Measurements from ENCODE around the gene ZNF786.

Gene ZNF786

GRCh38 chr7:149060156-149060555, 30.4 kb downstream of the ZNF786 start:
- Histone ChIP-seq H3K27me3 (replicated peaks in 2 of 5; ENCODE audit: control insufficient read depth in 4 of 5, insufficient read depth in 5 of 5, low read length in 4 of 5) (no peaks in the 10 kb centered on the region), H3K9me3 (ENCODE audit: control extremely low read depth in 1 of 5, control insufficient read depth in 4 of 5, insufficient read depth in 2 of 5, low read depth in 1 of 5, low read length in 4 of 5) (no peaks in the 10 kb centered on the region), H3K27ac (ENCODE audit: insufficient read depth in 1 of 2, low read depth in 1 of 2, low read length in 2 of 2, poor library complexity in 1 of 2, severe bottlenecking in 2 of 2) (no peak overlapping the region), H3K4me1 (ENCODE audit: control extremely low read depth in 1 of 4, control insufficient read depth in 4 of 4, insufficient read depth in 4 of 4, low read length in 3 of 4) (peaks cover 0 to 13% (median 2%) of the 10 kb centered on the region in 4 experiments), H3K4me3 (ENCODE audit: control insufficient read depth in 1 of 7, extremely low read depth in 1 of 7, insufficient read depth in 4 of 7, low read depth in 2 of 7, low read length in 6 of 7) (no peak overlapping the region), H3K36me3 (ENCODE audit: control insufficient read depth in 4 of 4, insufficient read depth in 4 of 4, low read length in 3 of 4) (no peaks in the 10 kb centered on the region)
- DNase-seq: no peak
- ChIA-PET POLR2A (no interaction called here), CTCF (interaction anchor here (1.0 to 1.2 kb wide), 2 partner anchors 31 to 55 kb away, joined by 3 to 4 read pairs; no protein-coding TSS in a partner anchor)
- 75% methylated on average over 1 of the region's 1 CpG for WGBS (ENCODE audit: insufficient coverage)

GRCh38 chr7:149053885-149054284, 36.6 kb downstream of the ZNF786 start:
- no peaks in the 10 kb centered on the region for H3K27me3 ChIP-seq (replicated peaks in 2 of 5; ENCODE audit: control insufficient read depth in 4 of 5, insufficient read depth in 5 of 5, low read length in 4 of 5)
- no peaks in the 10 kb centered on the region for H3K36me3 ChIP-seq (ENCODE audit: control insufficient read depth in 4 of 4, insufficient read depth in 4 of 4, low read length in 3 of 4)
- no peak overlapping the region for H3K4me3 ChIP-seq (ENCODE audit: control insufficient read depth in 1 of 7, extremely low read depth in 1 of 7, insufficient read depth in 4 of 7, low read depth in 2 of 7, low read length in 6 of 7)
- no peak for DNase-seq
- no peaks in the 10 kb centered on the region for H3K4me1 ChIP-seq (ENCODE audit: control extremely low read depth in 1 of 4, control insufficient read depth in 4 of 4, insufficient read depth in 4 of 4, low read length in 3 of 4)
- ChIA-PET CTCF (no interaction called here), POLR2A (no interaction called here)
- H3K9me3 ChIP-seq (ENCODE audit: control extremely low read depth in 1 of 5, control insufficient read depth in 4 of 5, insufficient read depth in 2 of 5, low read depth in 1 of 5, low read length in 4 of 5): peaks cover 0 to 1% (median 0%) of the 10 kb centered on the region in 5 experiments
- 96% methylated on average over 4 of the region's 8 CpGs for WGBS (ENCODE audit: insufficient coverage)
- no peak overlapping the region for H3K27ac ChIP-seq (ENCODE audit: insufficient read depth in 1 of 2, low read depth in 1 of 2, low read length in 2 of 2, poor library complexity in 1 of 2, severe bottlenecking in 2 of 2)

GRCh38 chr7:149053384-149053783, 37.1 kb downstream of the ZNF786 start:
- H3K36me3 ChIP-seq (ENCODE audit: control insufficient read depth in 4 of 4, insufficient read depth in 4 of 4, low read length in 3 of 4): no peaks in the 10 kb centered on the region
- 92% methylated on average over 1 of the region's 1 CpG for WGBS (ENCODE audit: insufficient coverage)
- ChIA-PET POLR2A (no interaction called here), CTCF (no interaction called here)
- H3K9me3 ChIP-seq (ENCODE audit: control extremely low read depth in 1 of 5, control insufficient read depth in 4 of 5, insufficient read depth in 2 of 5, low read depth in 1 of 5, low read length in 4 of 5): peaks cover 0 to 2% (median 0%) of the 10 kb centered on the region in 5 experiments
- H3K27me3 ChIP-seq (replicated peaks in 2 of 5; ENCODE audit: control insufficient read depth in 4 of 5, insufficient read depth in 5 of 5, low read length in 4 of 5): no peaks in the 10 kb centered on the region
- no peak for DNase-seq
- H3K27ac ChIP-seq (ENCODE audit: insufficient read depth in 1 of 2, low read depth in 1 of 2, low read length in 2 of 2, poor library complexity in 1 of 2, severe bottlenecking in 2 of 2): no peak overlapping the region
- no peaks in the 10 kb centered on the region for H3K4me1 ChIP-seq (ENCODE audit: control extremely low read depth in 1 of 4, control insufficient read depth in 4 of 4, insufficient read depth in 4 of 4, low read length in 3 of 4)
- no peak overlapping the region for H3K4me3 ChIP-seq (ENCODE audit: control insufficient read depth in 1 of 7, extremely low read depth in 1 of 7, insufficient read depth in 4 of 7, low read depth in 2 of 7, low read length in 6 of 7)

- POLR2A ChIA-PET: interaction anchor here (0.7 kb wide), 1 partner anchor 14 kb away, joined by 3 read pairs; no protein-coding TSS in a partner anchor
- WGBS (ENCODE audit: insufficient coverage): 100% methylated on average over 1 of the region's 3 CpGs
Observed at GRCh38 chr7:149050941-149051340, 39.6 kb downstream of the ZNF786 start.

GRCh38 chr7:149048805-149049204, 41.7 kb downstream of the ZNF786 start:
- H3K9me3 ChIP-seq (ENCODE audit: control extremely low read depth in 1 of 5, control insufficient read depth in 4 of 5, insufficient read depth in 2 of 5, low read depth in 1 of 5, low read length in 4 of 5): peaks cover 0 to 2% (median 0%) of the 10 kb centered on the region in 5 experiments
- POLR2A ChIA-PET: no interaction called here
- CTCF ChIA-PET: interaction anchor here (0.6 to 2.0 kb wide), 4 partner anchors 13 to 32 kb away, joined by 3 to 12 read pairs (median 3); no protein-coding TSS in a partner anchor
- no peak for DNase-seq
- WGBS (ENCODE audit: insufficient coverage): 94% methylated on average over 3 of the region's 3 CpGs
- no peaks in the 10 kb centered on the region for H3K36me3 ChIP-seq (ENCODE audit: control insufficient read depth in 4 of 4, insufficient read depth in 4 of 4, low read length in 3 of 4)
- H3K27me3 ChIP-seq (replicated peaks in 2 of 5; ENCODE audit: control insufficient read depth in 4 of 5, insufficient read depth in 5 of 5, low read length in 4 of 5): no peaks in the 10 kb centered on the region
- no peaks in the 10 kb centered on the region for H3K4me1 ChIP-seq (ENCODE audit: control extremely low read depth in 1 of 4, control insufficient read depth in 4 of 4, insufficient read depth in 4 of 4, low read length in 3 of 4)
- no peak overlapping the region for H3K4me3 ChIP-seq (ENCODE audit: control insufficient read depth in 1 of 7, extremely low read depth in 1 of 7, insufficient read depth in 4 of 7, low read depth in 2 of 7, low read length in 6 of 7)
- no peak overlapping the region for H3K27ac ChIP-seq (ENCODE audit: insufficient read depth in 1 of 2, low read depth in 1 of 2, low read length in 2 of 2, poor library complexity in 1 of 2, severe bottlenecking in 2 of 2)

More at GRCh38 chr7:149050941-149051340, 39.6 kb downstream of the ZNF786 start:
- CTCF ChIA-PET: interaction anchor here (0.9 to 1.2 kb wide), 2 partner anchors 48 to 75 kb away, joined by 3 read pairs; partner anchors contain the start of gene ZNF425
- no peaks in the 10 kb centered on the region for H3K27me3 ChIP-seq (replicated peaks in 2 of 5; ENCODE audit: control insufficient read depth in 4 of 5, insufficient read depth in 5 of 5, low read length in 4 of 5)
- H3K4me3 ChIP-seq (ENCODE audit: control insufficient read depth in 1 of 7, extremely low read depth in 1 of 7, insufficient read depth in 4 of 7, low read depth in 2 of 7, low read length in 6 of 7): no peak overlapping the region
- H3K4me1 ChIP-seq (ENCODE audit: control extremely low read depth in 1 of 4, control insufficient read depth in 4 of 4, insufficient read depth in 4 of 4, low read length in 3 of 4): no peaks in the 10 kb centered on the region
- DNase-seq: no peak
- H3K36me3 ChIP-seq (ENCODE audit: control insufficient read depth in 4 of 4, insufficient read depth in 4 of 4, low read length in 3 of 4): no peaks in the 10 kb centered on the region
- peaks cover 0 to 2% (median 0%) of the 10 kb centered on the region in 5 experiments for H3K9me3 ChIP-seq (ENCODE audit: control extremely low read depth in 1 of 5, control insufficient read depth in 4 of 5, insufficient read depth in 2 of 5, low read depth in 1 of 5, low read length in 4 of 5)
- H3K27ac ChIP-seq (ENCODE audit: insufficient read depth in 1 of 2, low read depth in 1 of 2, low read length in 2 of 2, poor library complexity in 1 of 2, severe bottlenecking in 2 of 2): no peak overlapping the region

GRCh38 chr7:149046416-149046815, 44.1 kb downstream of the ZNF786 start:
- Histone ChIP-seq H3K9me3 (ENCODE audit: control extremely low read depth in 1 of 5, control insufficient read depth in 4 of 5, insufficient read depth in 2 of 5, low read depth in 1 of 5, low read length in 4 of 5) (peaks cover 0 to 2% (median 0%) of the 10 kb centered on the region in 5 experiments), H3K27me3 (replicated peaks in 2 of 5; ENCODE audit: control insufficient read depth in 4 of 5, insufficient read depth in 5 of 5, low read length in 4 of 5) (no peaks in the 10 kb centered on the region), H3K27ac (ENCODE audit: insufficient read depth in 1 of 2, low read depth in 1 of 2, low read length in 2 of 2, poor library complexity in 1 of 2, severe bottlenecking in 2 of 2) (no peak overlapping the region), H3K4me3 (ENCODE audit: control insufficient read depth in 1 of 7, extremely low read depth in 1 of 7, insufficient read depth in 4 of 7, low read depth in 2 of 7, low read length in 6 of 7) (no peak overlapping the region), H3K4me1 (ENCODE audit: control extremely low read depth in 1 of 4, control insufficient read depth in 4 of 4, insufficient read depth in 4 of 4, low read length in 3 of 4) (no peaks in the 10 kb centered on the region), H3K36me3 (ENCODE audit: control insufficient read depth in 4 of 4, insufficient read depth in 4 of 4, low read length in 3 of 4) (no peaks in the 10 kb centered on the region)
- no CpG with 5 or more reads among the region's 2 CpGs for WGBS (ENCODE audit: insufficient coverage)
- CTCF ChIA-PET: no interaction called here
- DNase-seq: no peak
- POLR2A ChIA-PET: no interaction called here

GRCh38 chr7:149043936-149044335, 46.6 kb downstream of the ZNF786 start:
- no peak overlapping the region for H3K27ac ChIP-seq (ENCODE audit: insufficient read depth in 1 of 2, low read depth in 1 of 2, low read length in 2 of 2, poor library complexity in 1 of 2, severe bottlenecking in 2 of 2)
- POLR2A ChIA-PET: interaction anchor here (0.6 kb wide), 1 partner anchor 1397 kb away, joined by 3 read pairs; no protein-coding TSS in a partner anchor
- H3K4me3 ChIP-seq (ENCODE audit: control insufficient read depth in 1 of 7, extremely low read depth in 1 of 7, insufficient read depth in 4 of 7, low read depth in 2 of 7, low read length in 6 of 7): no peak overlapping the region
- DNase-seq: no peak
- H3K36me3 ChIP-seq (ENCODE audit: control insufficient read depth in 4 of 4, insufficient read depth in 4 of 4, low read length in 3 of 4): no peaks in the 10 kb centered on the region
- CTCF ChIA-PET: no interaction called here
- no peaks in the 10 kb centered on the region for H3K4me1 ChIP-seq (ENCODE audit: control extremely low read depth in 1 of 4, control insufficient read depth in 4 of 4, insufficient read depth in 4 of 4, low read length in 3 of 4)
- H3K9me3 ChIP-seq (ENCODE audit: control extremely low read depth in 1 of 5, control insufficient read depth in 4 of 5, insufficient read depth in 2 of 5, low read depth in 1 of 5, low read length in 4 of 5): peaks cover 0 to 2% (median 0%) of the 10 kb centered on the region in 5 experiments
- no peaks in the 10 kb centered on the region for H3K27me3 ChIP-seq (replicated peaks in 2 of 5; ENCODE audit: control insufficient read depth in 4 of 5, insufficient read depth in 5 of 5, low read length in 4 of 5)
- WGBS (ENCODE audit: insufficient coverage): 100% methylated on average over 6 of the region's 8 CpGs
